Nephron progenitor cell (in vitro differentiated cells): ENCODE measurements around the gene TBC1D22A.

Experiments
- DNase-seq: peaks from one replicate; pipeline ENCODE4 v3.0.0; 2021
- H3K27ac Mint-ChIP-seq: 2 replicates; pipeline ENCODE4 v1.8.0; 2021; ENCODE audit warnings: mild to moderate bottlenecking, moderate library complexity, mixed read lengths
- H3K27me3 Mint-ChIP-seq: 2 replicates; pipeline ENCODE4 v1.8.0; 2021; ENCODE audit warnings: mild to moderate bottlenecking, low read depth, mixed read lengths; ENCODE audit not compliant: poor library complexity
- H3K36me3 Mint-ChIP-seq: 2 replicates; pipeline ENCODE4 v1.8.0; 2021; ENCODE audit warnings: low read depth, mixed read lengths
- H3K4me1 Mint-ChIP-seq: 2 replicates; pipeline ENCODE4 v1.8.0; 2021; ENCODE audit warnings: mixed read lengths
- H3K4me3 Mint-ChIP-seq: 2 replicates; pipeline ENCODE4 v1.8.0; 2021; ENCODE audit warnings: mild to moderate bottlenecking, moderate library complexity, mixed read lengths
- H3K9me3 Mint-ChIP-seq: 2 replicates; pipeline ENCODE4 v1.8.0; 2021; ENCODE audit warnings: mild to moderate bottlenecking, moderate library complexity, mixed read lengths
- CTCF ChIP-seq: fragments of 200-600 bp; sonication (generic); IDR thresholded peaks from 2 replicates; pipeline ENCODE4 v1.5.0; 2021; ENCODE audit warnings: antibody characterized with exemption

Gene TBC1D22A

GRCh38 chr22:47069270-47069669 lies 306.8 kb downstream of the TBC1D22A start:
- Mint-ChIP-seq H3K4me3 (no peak overlapping the region), H3K27ac (peak overlapping the region; percentile 23), H3K4me1 (peaks cover 8% of the 10 kb centered on the region), H3K9me3 (peaks cover 3% of the 10 kb centered on the region), H3K36me3 (peaks cover 12% of the 10 kb centered on the region), H3K27me3 (no peaks in the 10 kb centered on the region)
- TF ChIP-seq CTCF: no peak
- DNase-seq: no peak

GRCh38 chr22:47071078-47071806 lies 308.8 kb downstream of the TBC1D22A start:
- no peak for TF ChIP-seq CTCF
- H3K4me1 Mint-ChIP-seq: peaks cover 8% of the 10 kb centered on the region
- no peaks in the 10 kb centered on the region for H3K27me3 Mint-ChIP-seq
- H3K27ac Mint-ChIP-seq: peak overlapping the region; percentile 45
- H3K9me3 Mint-ChIP-seq: peaks cover 21% of the 10 kb centered on the region
- H3K4me3 Mint-ChIP-seq: no peak overlapping the region
- no peak for DNase-seq
- peaks cover 30% of the 10 kb centered on the region for H3K36me3 Mint-ChIP-seq

- Mint-ChIP-seq H3K27ac (peak overlapping the region; percentile 45), H3K27me3 (no peaks in the 10 kb centered on the region), H3K9me3 (peaks cover 25% of the 10 kb centered on the region), H3K36me3 (peaks cover 34% of the 10 kb centered on the region), H3K4me3 (no peak overlapping the region), H3K4me1 (peaks cover 8% of the 10 kb centered on the region)
- no peak for DNase-seq
- no peak for TF ChIP-seq CTCF
These were observed 309.6 kb downstream of the TBC1D22A start for GRCh38 chr22:47071807-47072641.

GRCh38 chr22:47072642-47072967 lies 310.2 kb downstream of the TBC1D22A start:
- no peak for TF ChIP-seq CTCF
- H3K4me1 Mint-ChIP-seq: peaks cover 8% of the 10 kb centered on the region

GRCh38 chr22:47073075-47073474 lies 310.6 kb downstream of the TBC1D22A start:
- Mint-ChIP-seq H3K27me3 (peaks cover 3% of the 10 kb centered on the region), H3K36me3 (peaks cover 34% of the 10 kb centered on the region), H3K9me3 (peaks cover 28% of the 10 kb centered on the region), H3K27ac (no peak overlapping the region), H3K4me3 (no peak overlapping the region), H3K4me1 (peaks cover 8% of the 10 kb centered on the region)
- DNase-seq: no peak
- no peak for TF ChIP-seq CTCF

More at GRCh38 chr22:47072642-47072967, 310.2 kb downstream of the TBC1D22A start:
- H3K27me3 Mint-ChIP-seq: peaks cover 3% of the 10 kb centered on the region
- no peak for DNase-seq
- no peak overlapping the region for H3K4me3 Mint-ChIP-seq
- H3K9me3 Mint-ChIP-seq: peaks cover 25% of the 10 kb centered on the region
- H3K27ac Mint-ChIP-seq: no peak overlapping the region
- H3K36me3 Mint-ChIP-seq: peaks cover 34% of the 10 kb centered on the region
